GM12892 (cell line): ENCODE measurements around the gene AMBRA1.
A peak's percentile ranks its signal among the peaks of the same experiment; 100 is the strongest.

ENCODE experiments used
- DNase-seq: peaks from one replicate; pipeline ENCODE4 v3.0.0; 2011; ENCODE audit not compliant: insufficient read length
- FAIRE-seq: peaks from 2 replicates; lab custom pipeline; 2011; peaks lifted over from hg19 to GRCh38; lab: Jason Lieb, UNC
- POLR2A ChIP-seq: IDR thresholded peaks from 2 replicates; pipeline ENCODE4 v1.6.1; 2011; ENCODE audit warnings: low read depth, low read length, control low read depth
- POLR2AphosphoS5 ChIP-seq: IDR thresholded peaks from 2 replicates; pipeline ENCODE4 v1.6.1; 2011; ENCODE audit warnings: low read depth, low read length, control low read depth
- TAF1 ChIP-seq: IDR thresholded peaks from 2 replicates; pipeline ENCODE4 v1.6.1; 2011; ENCODE audit warnings: low read depth, mild to moderate bottlenecking, control low read depth, low read length, borderline replicate concordance

Gene AMBRA1

DNA sequence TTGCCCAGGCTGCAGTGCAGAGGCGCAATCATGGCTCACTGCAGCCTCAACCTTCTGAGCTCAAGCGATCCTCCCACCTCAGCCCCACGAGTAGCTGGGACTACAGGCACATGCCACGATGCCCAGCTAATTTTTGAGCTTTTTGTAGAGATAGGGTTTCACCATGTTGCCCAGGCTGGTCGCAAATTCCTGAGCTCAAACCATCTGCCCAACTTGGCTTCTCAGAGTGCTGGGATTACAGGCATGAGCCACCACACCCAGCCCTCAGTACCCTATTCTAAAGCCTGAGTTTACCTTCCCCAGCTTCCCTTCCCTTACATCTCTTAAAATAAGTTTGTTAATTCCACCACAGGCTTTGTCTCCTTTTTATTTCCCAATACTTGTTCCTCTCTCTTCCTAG lies 59.1 kb downstream of the AMBRA1 start:
- TF ChIP-seq TAF1 (no peak), POLR2A (no peak), POLR2AphosphoS5 (no peak)
- DNase-seq (no peak), FAIRE-seq (no peak)

DNA sequence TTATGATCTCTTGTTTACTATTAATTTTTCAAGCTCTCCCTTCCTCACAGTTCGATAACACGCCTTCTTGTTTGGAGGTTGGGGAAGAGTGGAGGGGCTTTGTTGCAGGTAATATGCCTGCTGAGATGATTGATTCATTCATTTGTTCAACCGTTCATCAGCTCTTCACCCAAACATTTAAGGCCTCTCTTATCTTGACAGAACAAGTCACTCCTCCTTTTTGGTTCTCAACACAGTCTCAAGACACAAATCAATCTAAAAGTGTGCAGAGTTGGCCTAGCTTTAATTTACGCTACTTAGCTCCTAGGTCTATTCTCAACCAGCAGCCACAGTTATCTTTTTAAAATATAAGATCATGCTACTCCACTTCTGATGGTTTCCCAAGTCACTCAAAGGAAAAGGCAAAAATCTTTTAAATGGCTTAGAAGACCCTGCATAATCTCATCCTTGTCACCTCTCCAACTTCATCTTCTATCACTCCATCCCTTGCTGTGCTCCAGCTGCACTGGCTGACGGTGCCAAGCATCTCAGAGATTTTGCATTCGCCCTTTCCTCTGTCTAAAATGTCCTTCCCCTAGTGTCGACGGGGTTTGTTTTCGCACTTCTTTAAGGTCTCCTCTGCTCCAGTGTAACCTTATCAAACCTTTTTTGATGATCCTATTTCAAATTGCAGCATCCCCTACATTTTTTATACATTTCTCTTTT lies 60.3 kb downstream of the AMBRA1 start:
- TF ChIP-seq POLR2A, result no peak
- no peak for TF ChIP-seq POLR2AphosphoS5
- TF ChIP-seq TAF1, result no peak
- DNase-seq (no peak), FAIRE-seq (no peak)

DNA sequence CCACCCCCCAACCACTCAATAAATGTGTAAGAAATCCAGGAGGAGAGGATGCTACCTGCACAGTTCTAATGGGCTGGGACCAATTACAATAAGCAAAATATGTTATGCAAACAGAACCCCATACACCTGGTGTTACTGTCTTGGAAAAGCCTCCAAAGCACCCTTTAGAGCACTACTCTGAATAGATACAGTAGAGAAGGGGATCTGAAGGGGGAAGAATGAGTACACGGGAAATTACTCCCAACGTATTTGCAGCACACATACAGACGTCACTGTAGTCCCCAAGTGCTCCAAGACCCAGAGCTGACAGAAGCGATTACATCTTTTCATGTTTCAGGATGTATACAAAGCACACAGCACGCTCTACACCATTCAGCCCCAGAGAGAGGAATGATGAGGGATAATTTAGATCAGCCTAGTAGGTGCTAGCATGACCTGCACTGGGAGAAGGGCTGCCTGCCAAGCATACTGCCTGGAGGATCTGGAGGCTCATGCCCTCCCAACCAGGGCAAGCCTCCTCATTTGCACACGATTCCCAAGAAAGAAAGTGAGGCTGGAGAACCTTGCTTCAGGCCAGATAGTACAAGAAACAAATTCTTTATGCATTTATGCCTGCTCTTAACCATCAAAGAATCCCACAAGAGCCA lies 63.8 kb downstream of the AMBRA1 start:
- no peak for FAIRE-seq

DNA sequence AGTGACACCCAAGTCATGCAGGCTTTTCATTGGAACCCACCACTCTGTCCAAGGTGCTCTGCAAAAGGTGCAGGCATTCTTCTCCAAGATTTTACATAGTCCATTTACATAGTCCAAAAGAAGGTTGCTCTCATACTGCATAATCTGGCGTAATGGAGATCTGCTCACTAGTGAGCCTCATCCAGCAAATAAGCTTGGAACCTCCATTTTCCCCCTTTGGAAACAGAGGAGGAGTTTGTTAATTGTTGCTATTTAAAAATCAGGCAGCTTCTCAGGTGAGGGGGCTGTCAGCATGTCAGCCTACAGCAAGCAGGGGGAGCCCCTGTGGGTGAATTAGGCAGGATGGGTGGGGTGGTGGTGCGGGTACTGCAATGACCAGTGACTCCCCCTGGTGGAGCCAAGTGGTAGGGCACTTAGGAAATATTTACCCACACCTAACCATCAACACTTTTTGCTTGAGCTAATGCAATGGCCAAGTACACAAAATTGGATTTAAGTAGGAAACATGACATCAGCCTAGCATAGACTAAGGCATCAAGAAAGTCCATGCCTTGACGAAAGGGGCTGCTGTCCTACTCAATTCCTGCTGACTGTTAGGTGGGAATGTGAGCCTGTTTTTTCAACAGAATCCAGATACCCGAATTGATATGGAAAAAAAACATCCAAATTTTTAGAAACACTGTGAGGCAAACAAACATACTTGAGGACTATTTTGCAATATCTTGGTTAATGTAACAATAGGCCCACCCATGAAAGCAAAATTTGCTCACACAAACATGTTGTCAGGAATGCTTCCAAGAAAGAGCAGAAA lies 64.5 kb downstream of the AMBRA1 start:
- DNase-seq, result peak; percentile 62

More for the DNA sequence above, 63.8 kb downstream of the AMBRA1 start:
- TF ChIP-seq TAF1, result no peak
- no peak for TF ChIP-seq POLR2AphosphoS5
- TF ChIP-seq POLR2A, result no peak
- no peak for DNase-seq

DNA sequence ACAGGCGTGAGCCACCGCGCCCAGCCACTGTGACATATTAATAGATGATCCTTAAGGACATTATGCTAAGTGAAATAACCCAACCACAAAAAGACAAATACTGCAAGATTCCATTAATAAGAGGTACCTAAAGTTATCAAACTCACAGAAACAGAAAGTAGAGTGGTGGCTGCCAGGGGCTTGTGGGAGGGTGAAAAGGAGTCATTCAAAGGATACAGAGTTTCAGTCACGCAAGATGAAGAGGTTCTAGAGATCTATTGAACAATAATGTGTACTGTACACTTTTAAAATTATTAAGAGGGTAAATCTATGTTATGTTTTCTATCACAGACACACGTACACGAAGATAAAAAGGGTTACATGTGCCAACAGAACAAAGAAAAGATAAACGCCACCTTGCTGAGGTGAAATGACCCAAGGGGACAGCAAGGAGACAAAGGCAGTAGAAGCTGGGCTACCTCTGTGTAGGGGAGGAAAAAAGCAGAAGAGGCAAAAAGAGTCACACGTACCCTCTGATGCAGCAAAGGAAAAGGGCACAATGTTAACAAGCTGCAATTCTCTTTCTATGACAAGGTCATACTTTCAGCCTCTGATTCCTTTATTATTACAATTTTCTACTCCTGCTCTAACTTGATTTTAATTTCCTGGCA lies 65.3 kb downstream of the AMBRA1 start:
- FAIRE-seq, result no peak
- no peak for DNase-seq
- TF ChIP-seq POLR2A (no peak), TAF1 (no peak), POLR2AphosphoS5 (no peak)

More for the DNA sequence above, 64.5 kb downstream of the AMBRA1 start:
- FAIRE-seq, result peak; percentile 95
- TF ChIP-seq TAF1, result no peak
- no peak for TF ChIP-seq POLR2AphosphoS5
- TF ChIP-seq POLR2A, result no peak

DNA sequence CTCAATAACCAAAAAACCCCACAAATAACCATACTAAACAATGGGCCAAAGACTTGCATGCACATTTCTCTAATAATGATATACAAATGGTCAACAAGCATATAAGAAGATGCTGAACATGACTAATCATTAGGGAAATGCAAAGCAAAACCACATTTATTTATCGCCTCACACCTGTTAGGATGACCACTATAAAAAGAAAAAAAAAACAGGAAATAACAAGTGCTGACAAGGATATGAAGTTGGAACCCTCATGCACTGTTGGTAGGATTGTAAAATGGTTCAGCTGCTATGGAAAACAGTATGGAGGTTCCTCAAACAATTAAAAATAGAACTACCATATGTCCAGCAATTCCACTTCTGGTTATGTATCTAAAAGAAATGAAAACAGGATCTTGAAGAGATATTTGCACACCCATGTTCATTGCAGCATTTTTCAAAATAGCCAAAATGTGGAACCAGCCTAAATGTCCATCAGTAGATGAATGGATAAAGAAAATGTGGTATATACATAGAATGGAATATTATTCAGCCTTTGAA lies 66.2 kb downstream of the AMBRA1 start:
- TF ChIP-seq TAF1 (no peak), POLR2A (no peak), POLR2AphosphoS5 (no peak)
- DNase-seq, result no peak
- peak; percentile 17 for FAIRE-seq

DNA sequence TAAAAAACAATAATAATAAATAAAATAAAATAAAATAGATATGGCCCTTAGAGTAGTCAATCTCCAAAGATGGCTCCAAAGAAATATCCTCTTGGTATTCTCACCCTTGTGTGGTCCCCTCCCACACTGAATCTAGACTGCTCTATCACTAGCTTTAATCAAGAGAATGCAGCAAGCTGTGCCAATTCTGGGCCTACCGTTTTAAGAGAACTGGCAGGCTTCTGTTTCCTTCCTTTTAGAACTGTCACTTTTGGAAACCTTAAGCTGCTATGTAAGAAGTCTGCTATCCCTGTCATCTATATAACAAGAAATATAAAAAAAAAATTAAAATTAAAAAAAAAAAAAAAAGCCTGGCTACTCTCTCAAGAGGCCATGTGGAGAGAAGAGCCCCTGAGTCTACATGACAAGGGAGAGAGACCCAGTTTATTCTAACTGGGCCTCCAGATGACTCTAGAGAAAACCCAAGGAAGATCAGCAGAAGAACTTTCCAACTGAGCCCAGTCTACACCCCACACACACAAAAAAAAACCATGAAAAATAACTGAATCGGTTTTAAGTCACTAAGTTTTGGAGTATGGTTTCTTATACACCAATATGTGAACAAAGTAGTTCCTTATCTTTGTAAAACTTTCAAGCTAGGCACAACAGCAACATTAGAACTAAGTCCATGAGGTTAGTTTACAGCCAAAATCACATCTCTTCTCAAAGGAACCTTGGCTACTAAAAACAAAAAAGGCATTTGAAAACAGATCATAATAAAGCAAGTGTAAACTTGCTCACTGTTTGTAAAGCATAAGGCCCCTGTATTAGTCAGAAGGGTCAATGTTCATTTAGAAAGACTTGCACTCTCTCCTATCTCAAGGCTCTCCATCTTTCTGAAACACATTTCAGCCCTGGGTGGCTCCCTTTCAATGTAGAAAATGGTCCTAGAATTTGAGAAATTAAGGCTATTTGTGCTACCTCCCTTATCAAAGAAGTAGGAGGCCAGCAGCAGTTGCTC lies 67.3 kb downstream of the AMBRA1 start:
- DNase-seq (no peak), FAIRE-seq (peak; percentile 27)
- TF ChIP-seq POLR2AphosphoS5 (no peak), POLR2A (no peak), TAF1 (no peak)

DNA sequence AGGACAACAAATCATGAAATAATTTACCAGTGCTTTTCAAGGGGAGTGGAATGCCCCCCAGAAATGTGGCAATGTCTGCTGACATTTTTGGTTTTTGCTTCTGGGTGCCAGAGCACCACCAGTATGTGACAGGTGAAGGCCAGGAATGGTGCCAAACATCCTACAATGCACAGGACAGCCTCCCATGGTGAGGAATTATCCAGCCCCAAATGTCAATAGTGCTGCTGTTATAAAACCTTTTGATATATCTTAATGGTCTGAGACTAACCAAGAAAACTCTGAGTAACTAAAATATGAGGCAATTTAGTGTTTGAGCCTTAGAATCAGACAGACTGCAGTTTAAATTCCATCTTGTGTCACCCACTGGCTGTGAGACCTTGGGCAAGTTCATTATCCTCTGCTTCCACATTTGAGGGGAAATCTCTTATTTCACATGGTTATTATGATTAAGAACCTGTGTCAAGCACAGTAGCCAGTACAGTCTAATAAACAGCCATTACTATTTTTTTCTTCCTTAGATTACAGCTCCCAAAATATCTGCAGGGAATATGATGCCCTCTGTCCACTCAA lies 69.5 kb downstream of the AMBRA1 start:
- no peak for FAIRE-seq
- TF ChIP-seq POLR2A (no peak), TAF1 (no peak), POLR2AphosphoS5 (no peak)
- no peak for DNase-seq

DNA sequence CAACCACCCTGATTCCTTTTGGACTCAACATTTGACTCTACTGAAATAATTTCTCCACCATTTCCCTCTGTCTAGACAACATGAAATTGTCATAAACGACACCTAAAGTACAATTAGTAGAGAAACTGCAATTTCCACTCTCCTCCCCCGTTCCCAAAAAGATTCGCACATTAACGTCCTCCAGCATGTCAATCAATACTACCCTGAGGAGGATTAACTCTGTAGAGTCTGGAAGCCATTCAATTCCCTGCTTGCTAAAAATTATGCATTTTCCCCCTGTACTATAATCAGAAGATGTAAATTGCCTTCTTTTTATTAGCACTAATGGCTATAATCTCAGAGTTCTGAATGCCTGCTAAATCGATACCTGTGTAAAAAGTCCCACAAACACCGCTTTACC lies 70.5 kb downstream of the AMBRA1 start:
- DNase-seq (no peak), FAIRE-seq (no peak)
- TF ChIP-seq TAF1 (no peak), POLR2A (no peak), POLR2AphosphoS5 (no peak)
